OCI-LY7 (cell line): Measurements from ENCODE around the gene C1orf50. TPM values are rescaled to one million over a fixed set of nuclear protein-coding genes. Genes with fewer than 3 reads are reported as not detected.

Experiments
- BruUV-seq: library from RNA; stranded (reverse); fragments of 400-500 nt; replicated peaks from 2 replicates; lab custom pipeline; 2021; lab: Mats Ljungman, UMichigan
- CTCF ChIA-PET: fragments of 300-600 bp; sonication (Branson Sonifier 250); formaldehyde crosslinking; loops from one replicate; lab custom pipeline; 2022; ENCODE audit warnings: antibody characterized with exemption; ENCODE audit not compliant: unreplicated experiment; lab: Charles Lee
- POLR2A ChIA-PET: fragments of 300-600 bp; sonication (Branson Sonifier 250); formaldehyde crosslinking; loops from one replicate; lab custom pipeline; 2022; ENCODE audit warnings: antibody characterized with exemption; lab: Charles Lee
- DNase-seq: peaks from one replicate; pipeline ENCODE4 v3.0.0-alpha.2; 2015; ENCODE audit warnings: low spot score
- H2AFZ ChIP-seq: fragments of 200-600 bp; sonication (generic), shearing (Covaris generic); 2 replicates; pipeline ENCODE4 v1.6.1; 2014; ENCODE audit warnings: mild to moderate bottlenecking, antibody characterized with exemption, low read length, moderate library complexity
- H3K27ac ChIP-seq: fragments of 200-600 bp; sonication (generic); 2 replicates; pipeline ENCODE4 v1.5.1; 2014; ENCODE audit warnings: mixed run types, low read depth, mild to moderate bottlenecking, moderate library complexity, low read length, inconsistent platforms; ENCODE audit not compliant: poor library complexity, severe bottlenecking
- H3K36me3 ChIP-seq: fragments of 200-600 bp; sonication (generic); 2 replicates; pipeline ENCODE4 v1.6.1; 2014; ENCODE audit warnings: mild to moderate bottlenecking, antibody characterized with exemption, low read length, moderate library complexity, mixed read lengths; ENCODE audit not compliant: insufficient read depth
- H3K4me1 ChIP-seq: fragments of 200-600 bp; sonication (generic); 2 replicates; pipeline ENCODE4 v1.5.1; 2014; ENCODE audit warnings: mild to moderate bottlenecking, low read length; ENCODE audit not compliant: insufficient read depth, poor library complexity, severe bottlenecking
- H3K4me2 ChIP-seq: fragments of 200-600 bp; sonication (generic); 2 replicates; pipeline ENCODE4 v1.6.1; 2014; ENCODE audit warnings: mild to moderate bottlenecking, low read length
- H3K4me3 ChIP-seq: fragments of 200-600 bp; sonication (generic); 2 replicates; pipeline ENCODE4 v1.5.1; 2014; ENCODE audit warnings: mild to moderate bottlenecking, low read depth, low read length; ENCODE audit not compliant: poor library complexity, severe bottlenecking
- H3K79me2 ChIP-seq: fragments of 200-600 bp; sonication (generic); 2 replicates; pipeline ENCODE4 v1.6.1; 2016; ENCODE audit warnings: low read depth, mild to moderate bottlenecking, low read length, moderate library complexity, mixed read lengths; ENCODE audit not compliant: insufficient read depth
- H3K9me2 ChIP-seq: fragments of 200-600 bp; sonication (generic); 2 replicates; pipeline ENCODE4 v1.6.1; 2016; ENCODE audit warnings: mild to moderate bottlenecking, low read length, mixed read lengths; ENCODE audit not compliant: insufficient read depth
- H3K9me3 ChIP-seq: fragments of 200-600 bp; sonication (generic); 2 replicates; pipeline ENCODE4 v1.6.1; 2014; ENCODE audit warnings: mild to moderate bottlenecking, mixed run types, low read length, mixed read lengths
- H4K20me1 ChIP-seq: fragments of 200-600 bp; sonication (generic); 2 replicates; pipeline ENCODE4 v1.6.1; 2014; ENCODE audit warnings: mild to moderate bottlenecking, antibody characterized with exemption, low read length, moderate library complexity, mixed read lengths; ENCODE audit not compliant: insufficient read depth
- CTCF ChIP-seq: fragments of 200-600 bp; sonication (generic); conservative IDR thresholded peaks from 2 replicates; pipeline ENCODE4 v1.5.1; 2014; ENCODE audit warnings: mild to moderate bottlenecking, antibody characterized with exemption, low read length, moderate library complexity, mixed read lengths
- EZH2phosphoT487 ChIP-seq: fragments of 200-600 bp; sonication (generic); IDR thresholded peaks from 2 replicates; pipeline ENCODE4 v1.6.1; 2018; ENCODE audit warnings: low read depth, borderline replicate concordance, mild to moderate bottlenecking, mixed run types, antibody characterized with exemption, low read length, moderate library complexity, mixed read lengths
- intact Hi-C: fragments of 100-400 bp; cut with micrococcal nuclease; formaldehyde crosslinking; loops from one replicate; pipeline ENCODE4 v1.10.0; 2022; ENCODE audit not compliant: unreplicated experiment
- total RNA-seq, 2 experiments: library from RNA; depleted of rRNA in 1 of 2; stranded (reverse); fragments of >200 nt in 1 of 2; shearing (Covaris generic) in 1 of 2; gene quantifications; 2 replicates each; pipeline ENCODE4 v1.2.3, GENCODE V29; 2014 to 2022

C1orf50 gene
- total RNA-seq, 2 experiments from 2014 or later = 3.2 to 9.9 TPM

GRCh38 chr1:42765832-42766740, 963 bp upstream of the C1orf50 start:
- Histone ChIP-seq H3K4me3 (peak overlapping the region; percentile 82), H3K27ac (peak overlapping the region; percentile 50), H3K9me2 (no peaks in the 10 kb centered on the region), H3K36me3 (peaks cover 29% of the 10 kb centered on the region), H3K4me2 (peak overlapping the region; percentile 88), H3K79me2 (peaks cover 43% of the 10 kb centered on the region), H4K20me1 (peaks cover 10% of the 10 kb centered on the region), H3K9me3 (no peaks in the 10 kb centered on the region), H2AFZ (peak overlapping the region; percentile 57; the same call in 1 of the 2 replicates), H3K4me1 (peaks cover 27% of the 10 kb centered on the region)
- TF ChIP-seq CTCF (peak; percentile 72), EZH2phosphoT487 (no peak)
- peak; percentile 58 for DNase-seq
- CTCF ChIA-PET = interaction anchor here (1.1 to 2.3 kb wide), 3 partner anchors 42 to 176 kb away, joined by 4 to 9 read pairs (median 4); partner anchors contain the start of gene ZNF691
- POLR2A ChIA-PET = interaction anchor here (0.6 to 3.5 kb wide), 17 partner anchors 8 to 1792 kb away, joined by 3 to 35 read pairs (median 3); partner anchors contain the start of genes PPCS, PPIH and ZNF691
- intact Hi-C loops = loop anchor here (2.0 to 10.0 kb wide), 3 partner anchors 83 to 431 kb away; partner anchors contain the start of genes FOXJ3, SLC2A1 and YBX1
- no TSS peak for BruUV-seq

GRCh38 chr1:42767510-42768000, 506 bp downstream of the C1orf50 start:
- Histone ChIP-seq H3K79me2 (peaks cover 49% of the 10 kb centered on the region), H3K4me1 (peaks cover 27% of the 10 kb centered on the region), H3K27ac (peak overlapping the region; percentile 52), H3K4me2 (peak overlapping the region; percentile 99), H3K9me3 (no peaks in the 10 kb centered on the region), H3K9me2 (no peaks in the 10 kb centered on the region), H3K36me3 (peaks cover 15% of the 10 kb centered on the region), H4K20me1 (peaks cover 10% of the 10 kb centered on the region), H3K4me3 (peak overlapping the region; percentile 82), H2AFZ (peak overlapping the region; percentile 69; the same call in 1 of the 2 replicates)
- CTCF ChIA-PET = interaction anchor here (1.1 to 2.3 kb wide), 3 partner anchors 41 to 174 kb away, joined by 4 to 9 read pairs (median 4); partner anchors contain the start of gene ZNF691
- POLR2A ChIA-PET = interaction anchor here (0.5 to 3.5 kb wide), 12 partner anchors 9 to 311 kb away, joined by 3 to 35 read pairs (median 3); partner anchors contain the start of genes PPCS, PPIH and ZNF691
- no TSS peak for BruUV-seq
- DNase-seq = no peak
- TF ChIP-seq CTCF (no peak), EZH2phosphoT487 (no peak)
- intact Hi-C loops = loop anchor here (1.0 to 10.0 kb wide), 4 partner anchors 85 to 433 kb away; partner anchors contain the start of genes FOXJ3, PPIH, SLC2A1 and YBX1
